ENCODE results near the gene AP1M2.

AP1M2 gene

DNA sequence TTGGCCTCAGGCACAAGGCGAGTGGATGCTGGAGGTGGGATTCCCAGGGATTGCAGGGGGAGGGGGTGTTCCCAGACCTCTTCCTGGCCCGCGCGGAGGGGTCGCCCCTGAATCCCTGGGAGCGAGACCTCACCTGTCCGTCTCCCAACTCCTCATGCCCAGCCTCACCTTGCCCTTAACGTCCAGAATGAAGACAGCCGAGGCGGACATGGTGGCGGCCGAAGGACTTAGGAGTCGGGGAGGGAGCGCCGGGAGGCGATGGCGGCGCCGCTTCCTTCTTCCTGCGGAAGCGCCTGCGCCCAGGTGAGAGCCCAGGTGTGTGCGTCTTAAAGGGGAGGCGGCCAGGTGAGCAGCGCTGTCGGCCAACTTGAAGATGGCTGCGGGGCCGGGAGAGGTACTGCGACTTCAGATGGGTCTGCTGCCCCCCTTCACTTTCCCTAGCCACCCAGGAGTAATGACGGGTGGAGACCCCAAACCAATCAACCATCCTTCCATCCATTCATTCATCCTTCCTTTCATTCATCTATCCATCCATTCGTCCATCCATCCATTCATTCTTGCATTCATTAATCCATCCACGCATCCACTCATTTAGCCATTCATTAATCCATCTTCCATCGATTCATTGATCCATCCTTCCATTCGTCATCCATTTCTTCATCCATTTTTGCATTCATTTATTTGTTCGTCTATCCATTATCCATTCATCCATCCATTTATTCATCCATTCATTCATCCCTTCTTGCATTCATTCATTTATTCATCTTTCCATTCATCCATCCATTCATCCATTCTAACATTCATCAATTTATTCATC is at the start of gene AP1M2:
Gene AP1M2 (minus strand): TSS at position 291 of the 817 bp plus-strand sequence. CDS start 81 bp downstream, at position 210.
- DNase-seq (ENCODE audit: low spot score in 2 of 2) (no peak), ATAC-seq (no peak)
- H3K36me3 Mint-ChIP-seq: peaks cover 6% of the 10 kb centered on the region
- H3K27ac Mint-ChIP-seq: no peak within 1 kb of the TSS
- H3K9me3 Mint-ChIP-seq: no peaks in the 10 kb centered on the region
- no peak within 1 kb of the TSS for H3K4me3 Mint-ChIP-seq
- H3K4me1 Mint-ChIP-seq: peaks cover 26% of the 10 kb centered on the region

GRCh38 chr19:10636304-10636972 is 49.3 kb upstream of the AP1M2 start:
- no peak for ATAC-seq
- peaks cover 100% of the 10 kb centered on the region for H3K36me3 Mint-ChIP-seq
- peak overlapping the region; percentile 89 for H3K27ac Mint-ChIP-seq

GRCh38 chr19:10634963-10635362 is 47.9 kb upstream of the AP1M2 start:
- H3K36me3 Mint-ChIP-seq: peaks cover 100% of the 10 kb centered on the region
- peak overlapping the region; percentile 50 for H3K27ac Mint-ChIP-seq
- H3K4me1 Mint-ChIP-seq: peaks cover 25% of the 10 kb centered on the region
- no peak for ATAC-seq
- H3K9me3 Mint-ChIP-seq: no peaks in the 10 kb centered on the region
- no peak for DNase-seq (ENCODE audit: low spot score in 2 of 2)
- no peak overlapping the region for H3K4me3 Mint-ChIP-seq

More at GRCh38 chr19:10636304-10636972, 49.3 kb upstream of the AP1M2 start:
- Mint-ChIP-seq H3K4me1 (peaks cover 25% of the 10 kb centered on the region), H3K4me3 (no peak overlapping the region), H3K9me3 (no peaks in the 10 kb centered on the region)
- DNase-seq (ENCODE audit: low spot score in 2 of 2): no peak

DNA sequence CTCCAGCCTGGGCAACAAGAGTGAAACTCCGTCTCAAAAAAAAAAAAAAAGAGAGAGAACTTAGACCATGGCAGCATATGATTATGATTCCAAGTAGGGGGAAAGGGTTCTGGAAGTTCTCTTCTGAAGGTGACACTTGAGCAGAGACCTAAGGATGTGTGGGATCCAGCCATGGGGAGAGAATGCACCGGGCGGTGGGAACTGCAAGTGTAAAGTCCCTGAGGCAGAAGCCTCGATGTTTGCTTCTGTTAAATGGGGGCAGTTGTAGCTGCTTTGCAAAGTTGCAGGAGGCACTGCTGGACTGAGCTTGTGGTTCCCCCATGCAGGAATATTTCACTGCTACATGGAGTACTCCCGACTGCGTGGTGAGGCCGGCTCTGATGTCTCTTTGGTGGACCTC is 47.3 kb upstream of the AP1M2 start:
- DNase-seq (ENCODE audit: low spot score in 2 of 2): no peak
- peaks cover 24% of the 10 kb centered on the region for H3K4me1 Mint-ChIP-seq
- H3K9me3 Mint-ChIP-seq: no peaks in the 10 kb centered on the region
- peak overlapping the region; percentile 50 for H3K27ac Mint-ChIP-seq
- H3K36me3 Mint-ChIP-seq: peaks cover 100% of the 10 kb centered on the region
- no peak for ATAC-seq
- H3K4me3 Mint-ChIP-seq: no peak overlapping the region

DNA sequence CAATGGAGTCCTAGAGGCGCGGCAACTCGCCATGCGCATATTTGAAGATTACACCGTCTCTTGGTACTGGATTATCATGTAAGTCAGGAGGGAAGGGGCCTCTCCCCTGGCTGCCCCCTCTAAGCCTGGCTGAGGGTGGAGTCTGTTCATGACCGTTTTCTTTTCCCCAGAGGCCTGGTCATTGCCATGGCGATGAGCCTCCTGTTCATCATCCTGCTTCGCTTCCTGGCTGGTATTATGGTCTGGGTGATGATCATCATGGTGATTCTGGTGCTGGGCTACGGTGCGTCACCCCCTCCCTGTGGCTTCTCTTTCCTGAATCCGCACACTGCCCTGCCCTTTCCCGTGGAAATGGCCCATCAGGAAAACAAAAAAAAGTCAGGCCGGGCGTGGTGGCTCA is 44.8 kb upstream of the AP1M2 start:
- ATAC-seq: no peak
- no peak overlapping the region for H3K27ac Mint-ChIP-seq

GRCh38 chr19:10625762-10626138 is 38.6 kb upstream of the AP1M2 start:
- DNase-seq (ENCODE audit: low spot score in 2 of 2) (no peak), ATAC-seq (no peak)
- Mint-ChIP-seq H3K27ac (peak overlapping the region; percentile 88), H3K4me3 (no peak overlapping the region), H3K9me3 (no peaks in the 10 kb centered on the region), H3K4me1 (peaks cover 32% of the 10 kb centered on the region), H3K36me3 (peaks cover 62% of the 10 kb centered on the region)

More for the DNA sequence above, 44.8 kb upstream of the AP1M2 start:
- Mint-ChIP-seq H3K36me3 (peaks cover 100% of the 10 kb centered on the region), H3K4me3 (no peak overlapping the region), H3K9me3 (no peaks in the 10 kb centered on the region), H3K4me1 (peaks cover 10% of the 10 kb centered on the region)
- DNase-seq (ENCODE audit: low spot score in 2 of 2): no peak

DNA sequence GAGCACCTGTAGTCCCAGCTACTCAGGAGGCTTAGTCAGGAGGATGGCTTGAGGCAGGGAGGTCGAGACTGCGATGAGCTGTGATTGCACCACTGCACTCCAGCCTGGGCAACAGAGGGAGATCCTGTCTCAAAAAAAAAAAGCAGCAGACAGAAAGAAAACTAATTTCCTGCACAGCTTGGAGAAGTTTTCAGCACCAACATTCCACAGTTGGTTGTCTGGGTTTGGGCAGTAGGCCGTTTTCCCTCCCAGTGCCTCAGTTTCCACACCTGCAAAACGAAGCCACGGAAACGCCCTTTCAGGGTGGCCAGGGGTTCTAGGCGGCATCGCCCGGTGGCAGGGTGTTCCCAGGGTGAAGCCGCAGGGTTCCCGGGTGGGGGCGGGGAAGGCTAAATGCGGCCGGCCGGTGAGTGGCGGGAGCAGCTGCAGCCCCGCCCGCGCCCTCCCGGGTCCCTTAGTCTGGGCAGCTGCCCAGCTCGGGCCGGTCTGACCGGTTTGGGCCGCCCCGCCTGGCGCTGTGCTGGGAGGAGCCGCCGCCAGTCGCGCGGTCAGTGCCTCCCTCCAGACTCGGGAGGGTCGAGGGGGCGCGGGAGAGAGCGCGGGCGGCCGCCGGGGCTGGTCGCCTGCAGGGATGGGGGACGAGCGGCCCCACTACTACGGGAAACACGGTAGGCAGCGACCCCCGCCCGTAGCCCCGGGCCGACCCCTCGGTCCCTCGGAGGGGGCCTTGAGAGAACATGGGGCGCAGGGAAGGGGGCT is 38.1 kb upstream of the AP1M2 start, which contains the start of gene SLC44A2:
Gene SLC44A2 (plus strand): TSS at position 551 of the 759 bp plus-strand sequence. CDS start 81 bp downstream, at position 632.
- Mint-ChIP-seq H3K9me3 (no peaks in the 10 kb centered on the region), H3K4me3 (no peak within 1 kb of the TSS), H3K27ac (peak within 1 kb of the TSS; percentile 88), H3K4me1 (peaks cover 36% of the 10 kb centered on the region), H3K36me3 (peaks cover 62% of the 10 kb centered on the region)
- ATAC-seq: no peak
- DNase-seq (ENCODE audit: low spot score in 2 of 2): no peak

DNA sequence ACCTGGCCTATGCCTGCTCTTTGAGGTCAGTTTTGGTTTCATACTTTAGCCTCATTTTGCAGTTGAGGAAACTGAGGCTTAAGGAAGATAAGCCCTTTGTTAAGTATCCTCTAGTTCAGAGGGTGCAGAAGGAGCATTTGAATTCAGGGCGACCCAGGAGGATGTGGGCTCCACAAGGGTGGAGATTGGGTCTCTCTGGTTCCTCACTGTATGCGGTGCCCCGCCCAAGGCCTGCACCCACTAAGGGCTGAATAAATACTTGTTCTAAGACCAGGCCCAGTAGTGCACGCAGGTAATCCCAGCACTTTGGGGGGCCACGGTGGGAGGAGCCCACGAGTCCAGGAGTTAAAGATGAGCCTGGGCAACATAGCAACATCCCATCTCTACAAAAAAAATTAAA is 37.5 kb upstream of the AP1M2 start:
- DNase-seq (ENCODE audit: low spot score in 2 of 2): no peak
- peak; percentile 65 for ATAC-seq
- peaks cover 61% of the 10 kb centered on the region for H3K36me3 Mint-ChIP-seq
- H3K4me1 Mint-ChIP-seq: peaks cover 36% of the 10 kb centered on the region
- H3K9me3 Mint-ChIP-seq: no peaks in the 10 kb centered on the region
- H3K27ac Mint-ChIP-seq: peak overlapping the region; percentile 81
- H3K4me3 Mint-ChIP-seq: no peak overlapping the region

DNA sequence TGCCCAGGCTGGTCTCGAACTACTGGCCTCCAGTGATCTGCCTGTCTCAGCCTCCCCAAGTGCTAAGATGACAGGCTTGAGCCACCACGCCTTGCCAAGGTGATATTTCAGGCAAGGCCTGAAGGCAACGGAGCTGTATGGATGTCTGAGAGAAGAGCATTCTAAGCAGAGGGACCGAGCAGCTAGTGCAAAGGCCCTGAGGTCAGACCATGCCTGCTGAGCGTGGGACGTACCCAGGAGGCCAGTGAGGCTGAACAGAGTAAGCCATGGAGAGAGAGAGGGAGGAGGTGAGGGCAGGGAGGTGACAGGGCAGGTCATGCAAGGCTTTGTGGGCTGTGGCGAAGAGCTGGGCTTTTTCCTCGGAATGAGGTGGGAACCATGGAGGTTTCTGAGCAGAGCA is 34.9 kb upstream of the AP1M2 start:
- Mint-ChIP-seq H3K27ac (peak overlapping the region; percentile 81), H3K36me3 (peaks cover 52% of the 10 kb centered on the region), H3K9me3 (no peaks in the 10 kb centered on the region), H3K4me1 (peaks cover 45% of the 10 kb centered on the region), H3K4me3 (no peak overlapping the region)
- no peak for ATAC-seq
- no peak for DNase-seq (ENCODE audit: low spot score in 2 of 2)

DNA sequence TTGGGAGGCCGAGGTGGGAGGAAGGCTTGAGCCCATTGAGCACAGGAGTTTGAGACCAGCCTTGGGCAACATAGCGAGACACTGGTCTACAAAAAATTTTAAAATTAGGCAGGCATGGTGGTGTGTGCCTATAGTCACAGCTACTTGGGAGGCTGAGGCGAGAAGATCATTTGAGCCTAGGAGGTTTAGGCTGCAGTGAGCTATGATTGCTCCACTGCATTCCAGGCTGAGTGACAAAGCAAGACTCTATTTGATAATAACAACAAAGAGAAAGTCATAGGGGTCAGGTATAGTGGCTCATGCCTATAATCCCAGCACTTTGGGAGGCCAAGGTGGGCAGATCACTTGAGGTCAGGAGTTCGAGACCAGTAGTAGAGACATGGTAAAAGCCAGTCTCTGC is 33.7 kb upstream of the AP1M2 start:
- Mint-ChIP-seq H3K4me1 (peaks cover 49% of the 10 kb centered on the region), H3K4me3 (no peak overlapping the region), H3K36me3 (peaks cover 45% of the 10 kb centered on the region), H3K9me3 (no peaks in the 10 kb centered on the region), H3K27ac (peak overlapping the region; percentile 81)
- ATAC-seq: no peak
- DNase-seq (ENCODE audit: low spot score in 2 of 2): no peak

DNA sequence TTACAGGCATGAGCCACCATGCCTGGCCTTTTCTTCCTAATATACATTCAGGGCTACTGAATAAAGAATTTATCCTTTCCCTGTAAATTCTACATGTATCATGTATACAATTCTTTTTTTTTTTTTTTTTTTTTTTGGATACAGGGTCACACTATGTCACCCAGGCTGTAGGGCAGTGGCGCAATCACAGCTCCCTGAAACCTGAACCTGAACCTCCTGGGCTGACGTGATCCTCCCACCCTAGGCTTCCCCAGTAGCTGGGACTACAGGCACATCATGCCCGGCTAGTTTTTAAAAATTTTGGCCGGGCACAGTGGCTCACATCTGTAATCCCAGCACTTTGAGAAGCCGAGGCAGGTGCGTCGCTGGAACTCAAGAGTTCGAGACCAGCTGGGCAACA is 31.7 kb upstream of the AP1M2 start:
- Mint-ChIP-seq H3K36me3 (peaks cover 55% of the 10 kb centered on the region), H3K4me1 (peaks cover 45% of the 10 kb centered on the region), H3K4me3 (no peak overlapping the region), H3K9me3 (no peaks in the 10 kb centered on the region), H3K27ac (no peak overlapping the region)
- ATAC-seq (no peak), DNase-seq (ENCODE audit: low spot score in 2 of 2) (no peak)

DNA sequence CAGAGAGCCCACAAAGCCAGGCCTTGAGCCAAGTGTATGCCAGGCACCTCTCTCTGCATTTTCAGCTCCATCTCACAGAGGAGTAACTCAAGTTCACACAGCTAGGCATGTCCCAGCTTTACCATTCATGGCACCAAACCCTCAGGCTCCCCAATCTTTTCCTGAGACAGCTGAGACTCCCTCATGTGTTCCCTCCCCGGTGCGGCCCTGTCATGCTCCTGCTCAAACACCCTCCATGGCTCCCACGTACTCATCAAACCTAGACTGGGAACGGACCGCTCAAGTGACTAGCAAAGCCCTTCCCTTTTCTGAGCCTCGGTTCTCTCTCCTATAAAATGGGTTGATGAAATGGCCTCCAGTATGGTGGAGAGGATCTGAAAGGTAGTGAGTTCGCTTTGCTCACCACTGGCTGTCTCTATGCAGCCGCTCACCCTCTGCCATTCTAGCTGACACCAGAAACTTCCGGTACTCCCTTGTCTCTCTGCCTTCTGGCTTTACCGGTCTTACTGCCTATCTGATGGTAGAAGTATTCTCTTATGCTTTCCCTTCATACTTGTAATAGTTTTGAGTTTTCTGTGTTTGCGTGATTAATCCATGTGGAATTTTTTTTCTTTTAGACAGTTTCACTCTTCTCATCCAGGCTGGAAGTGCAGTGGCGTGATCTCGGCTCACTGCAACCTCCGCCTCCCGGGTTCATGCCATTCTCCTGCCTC is 30.5 kb upstream of the AP1M2 start:
- no peaks in the 10 kb centered on the region for H3K9me3 Mint-ChIP-seq
- no peak for ATAC-seq
- H3K4me3 Mint-ChIP-seq: no peak overlapping the region
- peaks cover 42% of the 10 kb centered on the region for H3K4me1 Mint-ChIP-seq
- peak overlapping the region; percentile 74 for H3K27ac Mint-ChIP-seq
- no peak for DNase-seq (ENCODE audit: low spot score in 2 of 2)
- H3K36me3 Mint-ChIP-seq: peaks cover 62% of the 10 kb centered on the region

DNA sequence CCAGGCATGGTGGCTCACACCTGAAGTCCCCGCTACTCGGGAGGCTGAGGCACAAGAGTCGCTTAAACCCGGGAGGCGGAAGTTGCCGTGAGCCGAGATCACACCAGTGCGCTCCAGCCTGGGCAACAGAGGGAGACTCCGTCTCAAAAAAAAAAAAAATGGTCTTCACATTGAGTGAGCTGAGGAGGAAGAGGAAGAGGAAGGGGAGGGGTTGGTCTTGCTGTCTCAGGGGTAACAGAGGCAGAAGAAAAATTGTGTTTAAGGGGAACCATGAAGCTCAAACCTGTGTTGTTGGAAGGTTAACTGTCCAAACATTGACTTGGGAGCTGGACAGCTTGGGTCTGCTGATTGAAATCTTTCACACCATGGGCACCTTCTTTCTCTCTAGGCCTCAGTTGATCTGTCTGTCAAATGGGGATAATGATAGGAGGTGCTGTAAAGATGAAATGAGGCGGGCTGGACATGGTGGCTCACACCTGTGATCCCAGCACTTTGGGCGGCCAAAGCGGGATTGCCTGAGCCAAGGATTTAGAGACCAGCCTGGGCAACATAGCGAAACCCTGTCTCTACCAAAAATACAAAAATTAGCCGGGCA is 28.4 kb upstream of the AP1M2 start:
- Mint-ChIP-seq H3K9me3 (no peaks in the 10 kb centered on the region), H3K36me3 (peaks cover 52% of the 10 kb centered on the region), H3K4me3 (no peak overlapping the region), H3K4me1 (peaks cover 31% of the 10 kb centered on the region), H3K27ac (peak overlapping the region; percentile 86)
- DNase-seq (ENCODE audit: low spot score in 2 of 2) (no peak), ATAC-seq (no peak)

- H3K4me3 Mint-ChIP-seq: no peak overlapping the region
- ATAC-seq (no peak), DNase-seq (ENCODE audit: low spot score in 2 of 2) (no peak)
- H3K9me3 Mint-ChIP-seq: no peaks in the 10 kb centered on the region
- H3K4me1 Mint-ChIP-seq: peaks cover 26% of the 10 kb centered on the region
- H3K27ac Mint-ChIP-seq: no peak overlapping the region
- peaks cover 32% of the 10 kb centered on the region for H3K36me3 Mint-ChIP-seq
Observed at GRCh38 chr19:10612499-10613119, 25.5 kb upstream of the AP1M2 start.
